Panc1 (cell line): ENCODE measurements around the gene SELENOI. TPM values are rescaled to one million over a fixed set of nuclear protein-coding genes. Genes with fewer than 3 reads are reported as not detected.

Experiments
- ATAC-seq: fragments of 200-7000 bp; cut with Tn5 transposase; 2 replicates; pipeline ENCODE4 v1.9.1; 2020; ENCODE audit warnings: mild to moderate bottlenecking, moderate library complexity
- BruUV-seq: library from RNA; stranded (reverse); fragments of 400-500 nt; replicated peaks from 2 replicates; lab custom pipeline; 2021; lab: Mats Ljungman, UMichigan
- CTCF ChIA-PET: fragments of 300-600 bp; sonication (Branson Sonifier 250); formaldehyde crosslinking; loops from one replicate; lab custom pipeline; 2022; ENCODE audit warnings: antibody characterized with exemption; lab: Charles Lee
- POLR2A ChIA-PET: fragments of 300-600 bp; sonication (Branson Sonifier 250); formaldehyde crosslinking; loops from one replicate; lab custom pipeline; 2022; ENCODE audit warnings: antibody characterized with exemption; lab: Charles Lee
- DNase-seq: peaks from one replicate; pipeline ENCODE4 v3.0.0-alpha.2; 2010; ENCODE audit warnings: low read depth, low spot score
- H3K27ac ChIP-seq: 2 replicates; pipeline ENCODE4 v1.5.1; 2011; ENCODE audit warnings: mild to moderate bottlenecking, low read length, inconsistent platforms
- H3K27me3 ChIP-seq: fragments of 200-500 bp; sonication (Bioruptor generic); 2 replicates; pipeline ENCODE4 v1.6.0; 2014; ENCODE audit warnings: low read length, inconsistent platforms; ENCODE audit not compliant: control insufficient read depth, insufficient read depth
- H3K36me3 ChIP-seq: fragments of 200-500 bp; sonication (Bioruptor generic); 2 replicates; pipeline ENCODE4 v1.5.1; 2014; ENCODE audit warnings: inconsistent platforms, mild to moderate bottlenecking, low read length, moderate library complexity; ENCODE audit not compliant: control insufficient read depth, insufficient read depth
- H3K4me1 ChIP-seq: 2 replicates; pipeline ENCODE4 v1.5.1; 2011; ENCODE audit warnings: inconsistent platforms, mild to moderate bottlenecking, low read length, moderate library complexity; ENCODE audit not compliant: control insufficient read depth, insufficient read depth
- H3K4me3 ChIP-seq, 2 experiments: 2 replicates each; pipeline ENCODE4 v1.5.1; 2011 to 2012; ENCODE audit warnings: low read depth in 2 of 2, low read length in 2 of 2, mild to moderate bottlenecking in 2 of 2, inconsistent platforms in 1 of 2, moderate library complexity in 1 of 2
- H3K9me3 ChIP-seq: fragments of 200-500 bp; sonication (Bioruptor generic); 2 replicates; pipeline ENCODE4 v1.5.1; 2014; ENCODE audit warnings: low read depth, mild to moderate bottlenecking, inconsistent platforms, low read length, moderate library complexity; ENCODE audit not compliant: control insufficient read depth, insufficient read depth
- POLR2AphosphoS5 ChIP-seq: IDR thresholded peaks from 2 replicates; pipeline ENCODE4 v1.6.1; 2012; ENCODE audit warnings: mild to moderate bottlenecking, low read depth, low read length, moderate library complexity
- SIN3A ChIP-seq: IDR thresholded peaks from 2 replicates; pipeline ENCODE4 v1.6.1; 2012; ENCODE audit warnings: low read depth, mild to moderate bottlenecking, low read length, moderate library complexity, borderline replicate concordance; ENCODE audit not compliant: insufficient read depth
- TCF7L2 ChIP-seq: IDR thresholded peaks from 2 replicates; pipeline ENCODE4 v1.6.1; 2011; ENCODE audit warnings: mild to moderate bottlenecking, low read depth, low read length, inconsistent platforms
- in situ Hi-C: cut with HindIII; loops from 2 replicates; pipeline ENCODE4 v1.10.0; 2016; ENCODE audit warnings: low sequenced_read_pairs, low pct_unique_long_range_greater_than_20kb
- intact Hi-C: fragments of 100-400 bp; cut with micrococcal nuclease; formaldehyde crosslinking; loops from one replicate; pipeline ENCODE4 v1.10.0; 2022; ENCODE audit not compliant: unreplicated experiment
- total RNA-seq: library from RNA; stranded (reverse); gene quantifications from one replicate; pipeline ENCODE4 v1.2.1, GENCODE V29; 2021; ENCODE audit not compliant: unreplicated experiment
- TF ChIP-seq, protein P1 (sequence below): fragments of 450-650 bp; IDR thresholded peaks from 2 replicates; pipeline ENCODE4 v1.5.1; 2017; ENCODE audit warnings: mild to moderate bottlenecking
- TF ChIP-seq, protein P2 (sequence below), 2 experiments: IDR thresholded peaks; 2 replicates each; pipeline ENCODE4 v1.6.1; 2011 to 2012; ENCODE audit warnings: low read depth in 2 of 2, control low read depth in 1 of 2, low read length in 1 of 2, mild to moderate bottlenecking in 1 of 2, moderate library complexity in 1 of 2; ENCODE audit not compliant: insufficient read depth in 1 of 2

SELENOI gene
- total RNA-seq, 1 experiment from 2014 or later: 28.5 TPM

DNA sequence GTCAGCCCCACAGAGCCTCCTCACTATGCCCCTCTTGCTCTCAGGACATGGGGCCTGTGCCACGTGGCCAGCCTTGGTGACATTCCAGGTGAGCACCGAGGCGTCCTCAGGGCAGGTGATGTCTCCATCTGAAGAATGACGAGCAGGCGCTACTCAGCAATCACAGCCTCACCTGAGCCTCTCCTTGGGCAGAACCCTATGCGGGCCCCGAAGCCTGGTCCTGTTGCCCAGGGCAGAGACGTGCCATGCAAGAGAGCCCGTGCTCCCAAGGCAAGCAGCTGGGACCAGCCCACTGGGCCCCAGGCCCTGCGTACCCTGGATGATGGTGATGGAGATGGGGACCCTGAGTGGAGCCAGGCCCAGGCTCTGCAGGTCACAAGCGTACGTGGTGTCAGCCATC, 32.5 kb upstream of the SELENOI start:
- H3K9me3 ChIP-seq: no peaks in the 10 kb centered on the region
- no TSS peak for BruUV-seq
- no peaks in the 10 kb centered on the region for H3K4me1 ChIP-seq
- no peaks in the 10 kb centered on the region for H3K27me3 ChIP-seq
- no peak for DNase-seq
- intact Hi-C loops (no loop called here), in situ Hi-C loops (no loop called here)
- POLR2A ChIA-PET: no interaction called here
- no peaks in the 10 kb centered on the region for H3K36me3 ChIP-seq
- TF ChIP-seq POLR2AphosphoS5: no peak
- TF ChIP-seq, protein P1, sequence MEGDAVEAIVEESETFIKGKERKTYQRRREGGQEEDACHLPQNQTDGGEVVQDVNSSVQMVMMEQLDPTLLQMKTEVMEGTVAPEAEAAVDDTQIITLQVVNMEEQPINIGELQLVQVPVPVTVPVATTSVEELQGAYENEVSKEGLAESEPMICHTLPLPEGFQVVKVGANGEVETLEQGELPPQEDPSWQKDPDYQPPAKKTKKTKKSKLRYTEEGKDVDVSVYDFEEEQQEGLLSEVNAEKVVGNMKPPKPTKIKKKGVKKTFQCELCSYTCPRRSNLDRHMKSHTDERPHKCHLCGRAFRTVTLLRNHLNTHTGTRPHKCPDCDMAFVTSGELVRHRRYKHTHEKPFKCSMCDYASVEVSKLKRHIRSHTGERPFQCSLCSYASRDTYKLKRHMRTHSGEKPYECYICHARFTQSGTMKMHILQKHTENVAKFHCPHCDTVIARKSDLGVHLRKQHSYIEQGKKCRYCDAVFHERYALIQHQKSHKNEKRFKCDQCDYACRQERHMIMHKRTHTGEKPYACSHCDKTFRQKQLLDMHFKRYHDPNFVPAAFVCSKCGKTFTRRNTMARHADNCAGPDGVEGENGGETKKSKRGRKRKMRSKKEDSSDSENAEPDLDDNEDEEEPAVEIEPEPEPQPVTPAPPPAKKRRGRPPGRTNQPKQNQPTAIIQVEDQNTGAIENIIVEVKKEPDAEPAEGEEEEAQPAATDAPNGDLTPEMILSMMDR: no peak
- TF ChIP-seq, protein P2, sequence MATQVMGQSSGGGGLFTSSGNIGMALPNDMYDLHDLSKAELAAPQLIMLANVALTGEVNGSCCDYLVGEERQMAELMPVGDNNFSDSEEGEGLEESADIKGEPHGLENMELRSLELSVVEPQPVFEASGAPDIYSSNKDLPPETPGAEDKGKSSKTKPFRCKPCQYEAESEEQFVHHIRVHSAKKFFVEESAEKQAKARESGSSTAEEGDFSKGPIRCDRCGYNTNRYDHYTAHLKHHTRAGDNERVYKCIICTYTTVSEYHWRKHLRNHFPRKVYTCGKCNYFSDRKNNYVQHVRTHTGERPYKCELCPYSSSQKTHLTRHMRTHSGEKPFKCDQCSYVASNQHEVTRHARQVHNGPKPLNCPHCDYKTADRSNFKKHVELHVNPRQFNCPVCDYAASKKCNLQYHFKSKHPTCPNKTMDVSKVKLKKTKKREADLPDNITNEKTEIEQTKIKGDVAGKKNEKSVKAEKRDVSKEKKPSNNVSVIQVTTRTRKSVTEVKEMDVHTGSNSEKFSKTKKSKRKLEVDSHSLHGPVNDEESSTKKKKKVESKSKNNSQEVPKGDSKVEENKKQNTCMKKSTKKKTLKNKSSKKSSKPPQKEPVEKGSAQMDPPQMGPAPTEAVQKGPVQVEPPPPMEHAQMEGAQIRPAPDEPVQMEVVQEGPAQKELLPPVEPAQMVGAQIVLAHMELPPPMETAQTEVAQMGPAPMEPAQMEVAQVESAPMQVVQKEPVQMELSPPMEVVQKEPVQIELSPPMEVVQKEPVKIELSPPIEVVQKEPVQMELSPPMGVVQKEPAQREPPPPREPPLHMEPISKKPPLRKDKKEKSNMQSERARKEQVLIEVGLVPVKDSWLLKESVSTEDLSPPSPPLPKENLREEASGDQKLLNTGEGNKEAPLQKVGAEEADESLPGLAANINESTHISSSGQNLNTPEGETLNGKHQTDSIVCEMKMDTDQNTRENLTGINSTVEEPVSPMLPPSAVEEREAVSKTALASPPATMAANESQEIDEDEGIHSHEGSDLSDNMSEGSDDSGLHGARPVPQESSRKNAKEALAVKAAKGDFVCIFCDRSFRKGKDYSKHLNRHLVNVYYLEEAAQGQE (IDR thresholded peaks at IDR 0.05; ENCODE audit: insufficient read depth in 1 of 2, low read depth in 2 of 2, low read length in 1 of 2): no peak
- no peak for TF ChIP-seq SIN3A
- TF ChIP-seq TCF7L2: no peak
- CTCF ChIA-PET: no interaction called here
- H3K4me3 ChIP-seq: no peak overlapping the region
- H3K27ac ChIP-seq: no peak overlapping the region
- no peak for ATAC-seq

DNA sequence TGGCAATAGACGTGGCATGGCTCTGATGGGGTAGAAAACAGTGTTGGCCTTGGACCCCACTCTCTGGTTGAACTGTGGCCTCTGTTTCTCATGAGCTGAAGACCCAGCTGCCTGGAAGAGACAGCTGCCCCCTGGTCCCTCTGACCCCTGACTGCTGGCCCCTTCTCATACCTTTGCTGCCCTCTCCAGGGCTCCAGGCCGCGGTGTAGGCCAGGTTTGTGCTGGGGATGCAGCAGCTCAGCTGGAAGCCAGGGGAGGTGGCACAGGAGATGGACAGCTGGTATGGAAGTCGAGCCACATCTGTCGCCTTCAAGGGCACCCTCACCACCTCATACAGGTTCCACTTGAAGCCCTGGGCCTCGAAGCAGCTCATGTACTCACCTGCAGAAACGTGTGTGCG, 31.7 kb upstream of the SELENOI start:
- no peak overlapping the region for H3K4me3 ChIP-seq
- no TSS peak for BruUV-seq
- ChIA-PET POLR2A (no interaction called here), CTCF (no interaction called here)
- H3K27ac ChIP-seq: no peak overlapping the region
- no peaks in the 10 kb centered on the region for H3K36me3 ChIP-seq
- no peak for TF ChIP-seq POLR2AphosphoS5
- TF ChIP-seq SIN3A: no peak
- TF ChIP-seq, protein P2 (IDR thresholded peaks at IDR 0.05; ENCODE audit: insufficient read depth in 1 of 2, low read depth in 2 of 2, low read length in 1 of 2): no peak
- no peak for TF ChIP-seq TCF7L2
- TF ChIP-seq, protein P1: no peak; the same call in 1 of the 2 replicates
- in situ Hi-C loops (no loop called here), intact Hi-C loops (no loop called here)
- ATAC-seq (peak; percentile 58; the same call in 1 of the 2 replicates), DNase-seq (no peak)
- H3K4me1 ChIP-seq: no peaks in the 10 kb centered on the region
- H3K9me3 ChIP-seq: no peaks in the 10 kb centered on the region
- no peaks in the 10 kb centered on the region for H3K27me3 ChIP-seq
